Skin of body (tissue), 2 donors: ENCODE results near the gene ASGR1. TPM values are rescaled to one million over a fixed set of nuclear protein-coding genes. Genes with fewer than 3 reads are reported as not detected.
"Not testable (repeated sequence)": the region's sequence is repeated elsewhere in the genome, so short reads cannot be mapped to it uniquely, and the experiment has no call there.

Experiments used
- DNase-seq: peaks from one replicate; lab custom pipeline; 2025; lab: John Stamatoyannopoulos, UW
- total RNA-seq: library from RNA; depleted of rRNA; stranded (reverse); fragments of >200 nt; gene quantifications from one replicate; pipeline ENCODE4 v1.2.3, GENCODE V29; 2014

ASGR1 gene
- total RNA-seq, 1 donor from 2014 or later: 3.7 TPM

GRCh38 chr17:7191069-7191468, 11.9 kb upstream of the ASGR1 start:
- no peak for DNase-seq

DNA sequence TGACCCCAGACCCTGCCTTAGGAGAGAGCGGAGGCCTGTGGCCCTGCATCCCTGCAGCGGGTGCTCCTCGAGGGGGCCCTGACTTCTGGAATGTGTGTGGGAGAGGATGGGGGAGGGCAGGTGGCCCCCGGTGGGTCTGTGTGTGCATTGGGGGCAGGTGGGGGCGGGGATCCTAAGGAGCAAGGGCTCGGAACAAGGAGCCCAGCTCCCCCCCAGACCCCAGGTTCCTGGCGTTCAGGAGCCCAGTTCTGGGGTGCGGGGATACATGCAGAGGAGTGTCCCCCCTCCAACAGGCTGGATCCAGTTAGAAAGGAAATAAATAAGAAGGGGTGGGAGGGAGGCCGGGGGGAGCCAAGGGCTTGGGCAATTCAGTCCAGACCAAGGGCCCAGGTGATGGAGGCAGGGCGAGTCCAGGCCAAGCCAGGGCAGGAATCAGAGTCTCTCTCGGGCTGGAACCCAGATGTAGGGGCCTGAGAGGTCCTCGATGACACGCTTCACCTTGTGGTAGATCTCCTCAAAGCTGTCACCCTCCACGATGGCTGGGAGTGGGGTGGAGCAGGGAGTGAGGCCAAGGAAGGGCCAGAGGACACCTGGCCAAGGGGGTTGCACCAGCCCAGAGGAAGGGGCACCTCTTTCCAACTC, 11.2 kb upstream of the ASGR1 start:
- no peak for DNase-seq

GRCh38 chr17:7186241-7186640, 7.1 kb upstream of the ASGR1 start:
- DNase-seq: no peak

GRCh38 chr17:7184647-7185046, 5.5 kb upstream of the ASGR1 start:
- DNase-seq: no peak

DNA sequence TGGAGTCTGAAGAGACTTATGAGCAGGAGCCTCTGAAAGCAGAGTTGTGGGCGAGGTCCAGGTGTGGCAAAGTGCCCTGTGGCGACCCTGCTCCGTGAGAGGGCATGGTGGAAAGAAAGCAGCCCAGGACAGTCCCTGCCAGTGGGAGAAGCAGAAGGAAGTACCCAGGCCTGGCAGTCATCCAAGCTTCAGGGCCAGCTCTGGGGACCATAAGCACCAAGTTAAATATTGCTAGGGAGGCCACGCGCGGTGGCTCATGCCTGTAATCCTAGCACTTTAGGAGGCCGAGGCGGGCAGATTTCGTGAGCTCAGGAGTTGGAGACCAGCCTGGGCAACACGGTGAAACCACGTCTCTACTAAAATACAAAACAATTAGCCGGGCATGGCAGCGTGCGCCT, 4.9 kb upstream of the ASGR1 start:
- DNase-seq: no peak

GRCh38 chr17:7183433-7184090, 4.4 kb upstream of the ASGR1 start:
- no peak for DNase-seq

DNA sequence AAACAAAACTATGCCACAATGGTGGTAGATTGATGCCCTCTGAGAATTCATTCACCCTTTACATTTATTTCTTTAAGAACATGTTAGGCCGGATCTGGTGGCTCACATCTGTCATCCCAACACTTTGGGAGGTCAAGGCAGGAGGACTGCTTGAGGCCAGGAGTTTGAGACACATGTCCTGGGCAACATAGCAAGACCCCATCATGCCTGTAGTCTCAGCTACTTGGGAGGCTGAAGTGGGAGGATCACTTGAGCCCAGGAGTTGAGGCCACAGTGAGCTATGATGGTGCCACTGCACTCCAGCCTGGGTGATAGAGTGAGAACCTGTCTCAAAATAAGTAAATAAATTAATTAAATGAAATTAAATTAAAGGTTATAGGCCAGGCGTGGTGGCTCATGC, 2.9 kb upstream of the ASGR1 start:
- DNase-seq: not testable (repeated sequence)

- DNase-seq: no peak
These were observed 225 bp downstream of the ASGR1 start for GRCh38 chr17:7178973-7179316.

DNA sequence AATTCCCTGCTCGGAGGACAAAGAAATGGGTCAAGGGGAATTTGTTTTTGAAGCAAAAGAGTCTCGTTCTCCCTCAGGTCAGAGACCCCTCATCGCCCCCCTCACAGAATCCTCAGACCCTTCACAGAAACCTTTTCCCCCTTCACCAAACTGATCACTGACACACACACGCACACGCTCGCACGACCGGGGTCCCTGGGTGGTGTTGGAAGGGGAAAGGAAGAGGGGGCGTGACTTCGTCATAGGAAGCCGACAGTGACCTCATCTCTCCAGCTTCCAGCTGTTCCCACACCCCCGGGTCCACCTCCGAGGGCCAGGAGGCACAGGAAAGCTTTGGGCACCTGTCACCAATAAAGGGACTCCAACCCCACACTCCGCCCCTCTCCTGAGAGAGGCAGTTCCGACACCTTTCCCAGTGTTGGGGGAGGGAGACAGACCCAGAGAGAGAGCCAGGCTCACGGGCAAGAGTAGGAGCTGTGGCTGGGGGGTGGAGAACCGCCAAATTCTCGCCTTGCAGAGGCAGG, 1.2 kb downstream of the ASGR1 start:
- DNase-seq: no peak

DNA sequence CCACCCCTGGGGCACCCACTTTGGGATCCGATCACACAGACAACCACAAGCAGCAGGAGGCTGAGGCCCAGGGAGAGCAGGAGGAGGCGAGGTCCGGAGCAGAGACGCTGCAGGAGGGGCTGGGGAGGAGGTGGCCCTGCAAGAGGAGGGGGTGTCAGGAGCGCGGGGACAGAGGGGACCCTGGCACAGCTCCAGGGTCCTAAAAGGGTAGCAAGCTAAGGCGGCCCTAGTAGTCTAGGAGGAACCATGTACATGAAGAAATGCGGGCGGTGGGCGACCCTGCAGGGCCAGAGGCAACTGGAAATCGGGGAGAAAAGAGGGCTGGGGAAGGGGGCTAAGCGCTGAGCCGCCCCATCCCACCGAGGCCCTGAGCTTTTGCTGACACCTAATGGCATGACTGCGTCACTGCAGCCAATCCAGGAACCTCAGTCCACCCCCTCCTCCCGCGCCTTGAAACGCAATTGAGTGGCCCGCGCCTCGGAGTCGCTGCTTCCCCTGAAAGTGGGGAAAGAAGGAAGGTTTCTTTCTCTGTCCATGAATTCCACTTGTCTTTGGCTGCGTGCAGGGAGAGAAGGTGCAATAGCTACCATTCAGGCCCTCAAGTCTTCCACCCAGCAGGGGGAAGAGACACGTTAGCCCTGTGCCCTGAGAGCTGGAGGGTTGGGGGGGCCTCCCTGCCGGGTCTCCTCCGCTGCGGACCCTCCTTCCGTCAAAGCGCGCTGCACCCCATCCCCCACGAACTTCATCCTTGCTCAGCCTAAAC, 1.8 kb downstream of the ASGR1 start:
- DNase-seq: peak; percentile 78

DNA sequence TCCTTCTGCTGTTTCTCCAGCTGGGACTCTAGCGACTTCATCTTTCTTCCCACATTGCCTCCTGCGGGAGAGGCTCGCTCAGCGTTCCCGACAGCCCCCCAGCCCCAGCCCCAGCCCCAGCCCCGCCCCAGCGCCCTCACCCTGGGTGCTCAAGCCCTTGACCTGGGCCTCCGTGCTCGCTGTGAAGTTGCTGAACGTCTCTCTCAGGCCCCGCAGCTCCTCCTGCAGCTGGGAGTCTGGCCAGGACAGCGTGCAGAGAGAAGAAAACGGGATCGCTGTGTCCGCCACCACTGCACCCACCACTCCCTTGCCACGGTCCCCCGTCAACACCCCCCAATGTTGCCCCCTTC, 2.4 kb downstream of the ASGR1 start:
- DNase-seq: no peak

GRCh38 chr17:7176107-7176840, 2.9 kb downstream of the ASGR1 start:
- no peak for DNase-seq

DNA sequence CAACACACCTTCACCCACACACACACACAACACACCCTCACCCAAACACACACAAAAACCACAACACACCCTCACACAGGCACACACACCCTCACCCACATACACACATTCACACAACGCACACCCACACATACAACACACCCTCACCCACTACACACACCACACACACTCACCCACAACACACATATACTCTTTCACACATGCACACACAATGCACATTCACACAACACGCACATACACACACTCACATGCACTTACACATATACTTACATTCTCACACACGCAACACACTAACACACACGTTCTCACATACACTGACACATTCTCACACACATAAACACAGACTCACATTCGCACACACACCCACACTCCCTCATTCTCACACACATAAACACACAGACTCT, 3.8 kb downstream of the ASGR1 start:
- DNase-seq: no peak

DNA sequence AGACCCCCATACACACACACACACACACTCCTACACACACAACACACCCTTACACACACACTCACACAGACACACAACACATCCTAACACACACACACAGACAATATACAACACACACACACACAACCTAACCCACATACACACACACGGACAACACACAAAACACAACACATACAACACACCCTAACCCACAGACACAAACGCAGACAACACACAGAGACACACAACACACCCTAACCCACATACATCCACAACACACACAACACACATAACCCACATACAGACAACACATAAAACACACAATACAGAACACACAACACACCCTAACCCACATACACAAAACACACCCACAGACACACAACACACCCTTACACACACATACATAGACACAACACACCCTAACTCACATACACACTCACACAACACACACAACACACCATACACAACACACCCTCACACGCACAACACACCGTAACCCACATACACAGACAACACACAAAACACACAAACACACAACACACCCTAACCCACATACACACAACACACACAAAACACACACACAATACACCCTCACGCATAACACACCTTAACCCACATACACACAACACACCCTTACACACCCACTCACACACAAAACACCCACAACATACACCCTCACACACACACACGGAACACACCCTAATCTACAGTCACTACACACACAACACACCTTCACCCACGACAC, 4.4 kb downstream of the ASGR1 start:
- DNase-seq: peak; percentile 18

- peak; percentile 30 for DNase-seq
These were observed 5.2 kb downstream of the ASGR1 start for GRCh38 chr17:7173687-7174602.

DNA sequence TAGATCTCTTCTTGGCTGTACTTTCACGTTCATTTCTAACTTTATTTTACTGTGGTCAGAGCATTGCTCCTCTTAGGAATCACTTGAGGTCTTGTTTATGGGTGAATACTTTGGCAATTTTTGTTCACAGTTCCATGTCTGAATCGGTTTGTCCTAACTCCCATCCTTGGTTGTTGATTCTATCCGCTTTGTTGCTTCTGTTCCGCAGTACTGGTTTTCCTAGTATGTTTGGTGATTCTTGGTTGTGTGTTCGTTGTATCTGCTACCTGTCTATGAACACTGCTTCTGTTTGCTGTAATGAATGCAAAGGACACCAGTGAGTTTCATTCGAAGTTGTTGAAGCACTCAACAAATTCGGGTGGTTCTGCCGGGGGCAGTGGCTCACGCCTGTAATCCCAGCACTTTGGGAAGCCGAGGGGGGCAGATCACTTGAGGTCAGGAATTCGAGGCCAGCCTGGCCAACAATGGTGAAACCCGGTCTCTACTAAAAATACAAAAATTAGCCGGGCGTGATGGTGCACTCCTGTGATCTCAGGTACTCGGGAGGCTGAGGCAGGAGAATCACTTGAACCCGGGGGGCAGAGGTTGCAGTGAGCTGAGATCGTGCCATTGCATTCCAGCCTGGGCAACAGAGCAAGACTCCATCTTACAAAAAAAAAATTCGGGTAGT, 6.5 kb downstream of the ASGR1 start:
- DNase-seq: not testable (repeated sequence)

GRCh38 chr17:7169565-7169908, 9.6 kb downstream of the ASGR1 start:
- DNase-seq: not testable (repeated sequence)

DNA sequence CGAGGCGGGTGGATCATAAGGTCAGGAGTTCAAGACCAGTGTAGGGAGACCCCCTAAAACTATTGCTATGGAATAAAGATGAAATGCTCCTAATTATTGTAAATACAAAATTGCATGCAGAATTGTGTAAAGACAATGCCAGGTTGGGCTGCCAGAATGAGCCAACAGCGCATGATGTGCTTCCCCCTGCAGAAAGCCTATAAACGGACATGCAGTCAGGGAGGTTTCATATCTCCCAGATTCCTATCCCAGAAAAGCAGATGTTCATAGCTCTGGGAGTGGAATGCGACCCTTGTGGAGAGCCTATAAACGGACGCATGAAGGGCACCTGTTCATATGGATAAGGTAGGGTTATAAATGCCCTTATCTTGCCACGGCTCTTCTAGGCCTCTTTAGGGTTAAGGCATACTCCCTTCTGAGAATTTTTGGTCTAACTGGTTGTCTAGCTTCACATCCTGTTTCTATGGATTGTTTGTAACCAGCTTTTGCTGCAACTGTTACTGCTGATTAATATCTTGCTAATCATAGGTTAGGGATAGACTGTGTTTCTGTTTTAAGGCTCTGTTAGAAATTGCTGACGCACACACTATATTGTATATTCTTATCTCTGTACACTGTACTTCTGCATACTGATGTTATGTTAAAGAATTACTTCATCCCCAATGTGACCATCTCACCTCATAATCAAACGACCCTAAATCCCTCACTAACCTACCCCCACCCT, 10.2 kb downstream of the ASGR1 start:
- not testable (repeated sequence) for DNase-seq

- DNase-seq: peak; percentile 21
These were observed 11.3 kb downstream of the ASGR1 start for GRCh38 chr17:7167832-7168231.
